ENCODE results near the gene FBXO46. TPM values are rescaled to one million over a fixed set of nuclear protein-coding genes. Genes with fewer than 3 reads are reported as not detected.
A peak's percentile ranks its signal among the peaks of the same experiment; 100 is the strongest.

FBXO46 gene, protein sequence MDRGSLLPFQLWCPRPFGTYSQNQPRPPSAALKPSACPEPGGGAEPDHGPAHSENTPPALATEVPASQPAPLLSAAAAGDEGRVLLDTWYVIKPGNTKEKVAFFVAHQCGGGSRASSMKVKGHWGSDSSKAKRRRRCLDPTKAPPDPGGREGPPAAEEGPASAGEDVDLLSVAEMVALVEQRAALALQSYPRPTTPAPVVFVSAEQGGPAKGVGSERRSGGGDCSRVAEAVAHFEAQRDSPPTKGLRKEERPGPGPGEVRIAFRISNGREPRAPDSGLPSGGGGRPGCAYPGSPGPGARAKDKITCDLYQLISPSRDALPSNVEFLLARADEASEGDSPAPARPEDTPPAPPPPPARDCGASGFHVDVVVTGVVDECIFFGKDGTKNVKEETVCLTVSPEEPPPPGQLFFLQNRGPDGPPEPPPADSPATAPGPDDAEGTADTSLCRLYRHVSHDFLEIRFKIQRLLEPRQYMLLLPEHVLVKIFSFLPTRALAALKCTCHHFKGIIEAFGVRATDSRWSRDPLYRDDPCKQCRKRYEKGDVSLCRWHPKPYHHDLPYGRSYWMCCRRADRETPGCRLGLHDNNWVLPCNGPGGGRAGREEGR
- total RNA-seq (7.3 TPM), polyA plus RNA-seq (ENCODE audit: insufficient read depth in 1 of 8, insufficient read length in 8 of 8, low replicate concordance in 1 of 8) (10 to 100 TPM in 6 of 8 donors, 1 to 10 TPM in 2; 7.5 to 16.1 (median 12.7) TPM)
- long read RNA-seq, donor 1, partial matches to known transcripts, result 0 of 2 reads
- long read RNA-seq, donor 1, other reads (novel, unspliced or antisense), result 0 of 2 reads
- long read RNA-seq, donor 2, result 0 reads
- long read RNA-seq, donor 3, partial matches to known transcripts, result 0 of 4 reads
- long read RNA-seq, donor 3, other reads (novel, unspliced or antisense), result 0 of 4 reads
- long read RNA-seq, donor 4, partial matches to known transcripts, result 0 of 1 reads
- long read RNA-seq, donor 4, other reads (novel, unspliced or antisense), result 0 of 1 reads
- long read RNA-seq, donor 5, partial matches to known transcripts, result 0 of 8 reads
- long read RNA-seq, donor 5, other reads (novel, unspliced or antisense), result 7 of 8 reads
- long read RNA-seq, donor 6, transcript FBXO46-201 (2 exons, 3,001 nt), result major isoform, 5 of 5 reads
- long read RNA-seq, donor 6, partial matches to known transcripts, result 0 of 5 reads
- long read RNA-seq, donor 6, other reads (novel, unspliced or antisense), result 0 of 5 reads
- long read RNA-seq, donor 7, partial matches to known transcripts, result 0 of 1 reads
- long read RNA-seq, donor 7, other reads (novel, unspliced or antisense), result 0 of 1 reads
- long read RNA-seq, donor 8, partial matches to known transcripts, result 0 of 1 reads
- long read RNA-seq, donor 8, other reads (novel, unspliced or antisense), result 0 of 1 reads
- long read RNA-seq, donor 9, result 0 reads
- long read RNA-seq, donor 10, partial matches to known transcripts, result 0 of 4 reads
- long read RNA-seq, donor 10, other reads (novel, unspliced or antisense), result 0 of 4 reads
- long read RNA-seq, donor 11, partial matches to known transcripts, result 0 of 2 reads
- long read RNA-seq, donor 11, other reads (novel, unspliced or antisense), result 0 of 2 reads

GRCh38 chr19:45730368-45731288, at the start of gene FBXO46:
Gene FBXO46, minus strand, starts transcription at chr19:45730896. Its CDS starts 17,401 bp downstream, at chr19:45713495.
- Histone ChIP-seq H3K4me1 (ENCODE audit: control insufficient read depth, insufficient read depth, low read length) (peaks cover 8% of the 10 kb centered on the region), H3K36me3 (ENCODE audit: control insufficient read depth, insufficient read depth, low read length) (no peaks in the 10 kb centered on the region), H3K9me3 (replicated peaks; ENCODE audit: control insufficient read depth, low read depth, low read length) (no peaks in the 10 kb centered on the region), H3K27me3 (ENCODE audit: control insufficient read depth, insufficient read depth, low read length) (no peaks in the 10 kb centered on the region), H3K4me3 (ENCODE audit: low read length) (peak within 1 kb of the TSS; percentile 81), H3K27ac (ENCODE audit: low read length) (peak within 1 kb of the TSS; percentile 69)
- DNase-seq, result peak; percentile 99
- WGBS (ENCODE audit: insufficient coverage), result 0% methylated on average over 36 of the region's 48 CpGs

DNA sequence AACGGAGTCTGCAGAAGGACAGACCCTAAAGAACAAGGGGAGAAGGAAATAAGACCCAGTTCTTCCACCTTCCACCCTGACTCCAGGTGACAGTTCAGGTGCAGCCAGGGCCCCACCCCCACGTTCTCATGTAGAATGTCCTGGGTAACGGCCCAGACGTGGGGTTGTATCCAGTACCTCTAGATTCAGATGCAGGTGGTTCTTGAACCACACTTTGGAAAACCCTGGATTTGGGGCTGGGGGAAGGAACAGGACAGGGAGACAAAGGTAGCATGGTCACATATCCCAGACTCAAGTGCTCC, 49.4 kb upstream of the FBXO46 start:
- Histone ChIP-seq H3K36me3 (ENCODE audit: control insufficient read depth, insufficient read depth, low read length) (peaks cover 55% of the 10 kb centered on the region), H3K9me3 (replicated peaks; ENCODE audit: control insufficient read depth, low read depth, low read length) (no peaks in the 10 kb centered on the region), H3K4me1 (ENCODE audit: control insufficient read depth, insufficient read depth, low read length) (peaks cover 59% of the 10 kb centered on the region), H3K27me3 (ENCODE audit: control insufficient read depth, insufficient read depth, low read length) (peaks cover 9% of the 10 kb centered on the region), H3K27ac (ENCODE audit: low read length) (peak overlapping the region; percentile 96), H3K4me3 (ENCODE audit: low read length) (peak overlapping the region; percentile 87)
- WGBS (ENCODE audit: insufficient coverage), result 53% methylated on average over 3 of the region's 4 CpGs
- DNase-seq, result no peak

GRCh38 chr19:45779231-45780145, 48.8 kb upstream of the FBXO46 start:
- Histone ChIP-seq H3K4me1 (ENCODE audit: control insufficient read depth, insufficient read depth, low read length) (peaks cover 53% of the 10 kb centered on the region), H3K27ac (ENCODE audit: low read length) (peak overlapping the region; percentile 96), H3K36me3 (ENCODE audit: control insufficient read depth, insufficient read depth, low read length) (peaks cover 55% of the 10 kb centered on the region), H3K9me3 (replicated peaks; ENCODE audit: control insufficient read depth, low read depth, low read length) (no peaks in the 10 kb centered on the region), H3K27me3 (ENCODE audit: control insufficient read depth, insufficient read depth, low read length) (peaks cover 9% of the 10 kb centered on the region), H3K4me3 (ENCODE audit: low read length) (peak overlapping the region; percentile 87)
- peak; percentile 60 for DNase-seq
- WGBS (ENCODE audit: insufficient coverage), result 17% methylated on average over 22 of the region's 48 CpGs

GRCh38 chr19:45778010-45778661, 47.4 kb upstream of the FBXO46 start:
- no peaks in the 10 kb centered on the region for H3K9me3 ChIP-seq (replicated peaks; ENCODE audit: control insufficient read depth, low read depth, low read length)
- no peak overlapping the region for H3K4me3 ChIP-seq (ENCODE audit: low read length)
- WGBS (ENCODE audit: insufficient coverage), result 93% methylated on average over 17 of the region's 28 CpGs
- H3K36me3 ChIP-seq (ENCODE audit: control insufficient read depth, insufficient read depth, low read length), result peaks cover 57% of the 10 kb centered on the region
- peaks cover 9% of the 10 kb centered on the region for H3K27me3 ChIP-seq (ENCODE audit: control insufficient read depth, insufficient read depth, low read length)
- peaks cover 45% of the 10 kb centered on the region for H3K4me1 ChIP-seq (ENCODE audit: control insufficient read depth, insufficient read depth, low read length)
- H3K27ac ChIP-seq (ENCODE audit: low read length), result no peak overlapping the region
- DNase-seq, result no peak

GRCh38 chr19:45777395-45777961, 46.8 kb upstream of the FBXO46 start:
- no peak for DNase-seq
- Histone ChIP-seq H3K27me3 (ENCODE audit: control insufficient read depth, insufficient read depth, low read length) (peaks cover 7% of the 10 kb centered on the region), H3K36me3 (ENCODE audit: control insufficient read depth, insufficient read depth, low read length) (peaks cover 64% of the 10 kb centered on the region), H3K4me1 (ENCODE audit: control insufficient read depth, insufficient read depth, low read length) (peaks cover 45% of the 10 kb centered on the region), H3K9me3 (replicated peaks; ENCODE audit: control insufficient read depth, low read depth, low read length) (no peaks in the 10 kb centered on the region), H3K4me3 (ENCODE audit: low read length) (no peak overlapping the region), H3K27ac (ENCODE audit: low read length) (no peak overlapping the region)
- 88% methylated on average over 31 of the region's 34 CpGs for WGBS (ENCODE audit: insufficient coverage)

- H3K4me3 ChIP-seq (ENCODE audit: low read length), result no peak overlapping the region
- no peaks in the 10 kb centered on the region for H3K9me3 ChIP-seq (replicated peaks; ENCODE audit: control insufficient read depth, low read depth, low read length)
- H3K27me3 ChIP-seq (ENCODE audit: control insufficient read depth, insufficient read depth, low read length), result peaks cover 1% of the 10 kb centered on the region
- H3K36me3 ChIP-seq (ENCODE audit: control insufficient read depth, insufficient read depth, low read length), result peaks cover 67% of the 10 kb centered on the region
- 78% methylated on average over 9 of the region's 9 CpGs for WGBS (ENCODE audit: insufficient coverage)
- DNase-seq, result no peak
- H3K4me1 ChIP-seq (ENCODE audit: control insufficient read depth, insufficient read depth, low read length), result peaks cover 43% of the 10 kb centered on the region
- H3K27ac ChIP-seq (ENCODE audit: low read length), result no peak overlapping the region
Measured at GRCh38 chr19:45774765-45775164, 44.1 kb upstream of the FBXO46 start.

- H3K9me3 ChIP-seq (replicated peaks; ENCODE audit: control insufficient read depth, low read depth, low read length), result no peaks in the 10 kb centered on the region
- H3K36me3 ChIP-seq (ENCODE audit: control insufficient read depth, insufficient read depth, low read length), result peaks cover 57% of the 10 kb centered on the region
- no peaks in the 10 kb centered on the region for H3K27me3 ChIP-seq (ENCODE audit: control insufficient read depth, insufficient read depth, low read length)
- no peak overlapping the region for H3K27ac ChIP-seq (ENCODE audit: low read length)
- no peak for DNase-seq
- H3K4me1 ChIP-seq (ENCODE audit: control insufficient read depth, insufficient read depth, low read length), result peaks cover 37% of the 10 kb centered on the region
- no peak overlapping the region for H3K4me3 ChIP-seq (ENCODE audit: low read length)
- no CpG with 5 or more reads among the region's 2 CpGs for WGBS (ENCODE audit: insufficient coverage)
Measured at GRCh38 chr19:45773384-45773783, 42.7 kb upstream of the FBXO46 start.

DNA sequence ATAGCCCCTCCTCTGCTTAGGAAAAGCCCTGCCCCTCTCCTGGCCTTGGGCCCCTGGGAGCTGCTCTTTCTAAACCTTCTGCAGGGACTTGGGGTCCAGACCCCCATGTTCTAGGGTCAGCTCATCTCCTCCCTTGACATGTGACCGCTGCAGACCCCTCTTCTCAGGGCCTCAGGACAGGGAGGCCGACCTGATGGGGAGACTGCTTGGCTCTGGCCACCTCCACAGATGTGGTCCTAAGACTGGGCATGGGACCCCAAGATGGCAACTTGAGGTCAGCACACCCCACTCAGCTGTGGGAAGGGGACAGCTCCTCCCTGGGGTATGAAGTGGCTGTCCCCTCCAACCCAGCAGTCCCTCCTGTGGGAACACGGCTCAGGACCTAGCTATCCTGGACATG, 42.2 kb upstream of the FBXO46 start:
- no peak for DNase-seq
- WGBS (ENCODE audit: insufficient coverage), result no CpG with 5 or more reads among the region's 3 CpGs
- Histone ChIP-seq H3K4me3 (ENCODE audit: low read length) (no peak overlapping the region), H3K27ac (ENCODE audit: low read length) (peak overlapping the region; percentile 65), H3K36me3 (ENCODE audit: control insufficient read depth, insufficient read depth, low read length) (peaks cover 52% of the 10 kb centered on the region), H3K4me1 (ENCODE audit: control insufficient read depth, insufficient read depth, low read length) (peaks cover 37% of the 10 kb centered on the region), H3K27me3 (ENCODE audit: control insufficient read depth, insufficient read depth, low read length) (peaks cover 2% of the 10 kb centered on the region), H3K9me3 (replicated peaks; ENCODE audit: control insufficient read depth, low read depth, low read length) (no peaks in the 10 kb centered on the region)

Data from muscle of leg (tissue), 16 donors.